ENCODE measurements around the gene WT1. TPM values are rescaled to one million over a fixed set of nuclear protein-coding genes. Genes with fewer than 3 reads are reported as not detected.

WT1 gene
- total and polyA plus RNA-seq, 4 donors: 0.05 to 0.06 TPM; not detected in 2

DNA sequence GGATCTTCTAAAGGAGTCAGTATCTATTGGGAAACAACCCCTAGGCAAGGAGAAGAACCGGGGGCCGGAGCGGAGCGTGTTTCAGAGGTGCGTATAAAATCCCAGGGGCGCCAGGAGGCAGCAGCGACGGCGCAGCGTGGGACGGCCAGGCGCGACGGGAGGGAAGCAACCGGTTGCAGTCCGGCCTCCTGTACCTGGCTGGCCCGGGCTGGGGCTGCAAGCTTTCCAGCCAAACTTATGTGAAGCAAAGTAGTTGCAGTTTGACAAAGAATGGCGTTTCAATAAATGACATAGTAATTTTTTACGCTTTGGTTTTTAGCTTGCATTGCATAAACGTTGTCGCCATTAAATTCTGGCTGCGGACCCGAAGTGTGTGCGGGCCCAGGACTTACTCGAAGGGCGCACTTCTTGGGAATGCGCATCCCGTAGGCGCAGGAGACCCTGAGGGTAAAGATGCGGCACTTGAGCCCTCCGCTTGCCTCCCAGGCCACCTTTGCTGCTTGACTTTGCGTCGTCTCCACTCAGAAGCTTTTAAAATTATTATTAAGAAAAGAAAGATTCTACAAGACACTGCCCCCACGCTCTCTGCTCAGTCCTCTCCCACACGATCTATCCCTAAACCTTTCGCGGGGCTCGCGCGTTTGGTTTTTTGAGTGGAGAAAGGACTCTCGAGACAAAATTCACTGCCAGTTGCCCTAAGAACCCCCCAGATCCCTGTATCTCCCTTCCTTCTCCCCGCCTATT is 1.6 kb upstream of the WT1 start (continued):
- TF ChIP-seq, protein P1, sequence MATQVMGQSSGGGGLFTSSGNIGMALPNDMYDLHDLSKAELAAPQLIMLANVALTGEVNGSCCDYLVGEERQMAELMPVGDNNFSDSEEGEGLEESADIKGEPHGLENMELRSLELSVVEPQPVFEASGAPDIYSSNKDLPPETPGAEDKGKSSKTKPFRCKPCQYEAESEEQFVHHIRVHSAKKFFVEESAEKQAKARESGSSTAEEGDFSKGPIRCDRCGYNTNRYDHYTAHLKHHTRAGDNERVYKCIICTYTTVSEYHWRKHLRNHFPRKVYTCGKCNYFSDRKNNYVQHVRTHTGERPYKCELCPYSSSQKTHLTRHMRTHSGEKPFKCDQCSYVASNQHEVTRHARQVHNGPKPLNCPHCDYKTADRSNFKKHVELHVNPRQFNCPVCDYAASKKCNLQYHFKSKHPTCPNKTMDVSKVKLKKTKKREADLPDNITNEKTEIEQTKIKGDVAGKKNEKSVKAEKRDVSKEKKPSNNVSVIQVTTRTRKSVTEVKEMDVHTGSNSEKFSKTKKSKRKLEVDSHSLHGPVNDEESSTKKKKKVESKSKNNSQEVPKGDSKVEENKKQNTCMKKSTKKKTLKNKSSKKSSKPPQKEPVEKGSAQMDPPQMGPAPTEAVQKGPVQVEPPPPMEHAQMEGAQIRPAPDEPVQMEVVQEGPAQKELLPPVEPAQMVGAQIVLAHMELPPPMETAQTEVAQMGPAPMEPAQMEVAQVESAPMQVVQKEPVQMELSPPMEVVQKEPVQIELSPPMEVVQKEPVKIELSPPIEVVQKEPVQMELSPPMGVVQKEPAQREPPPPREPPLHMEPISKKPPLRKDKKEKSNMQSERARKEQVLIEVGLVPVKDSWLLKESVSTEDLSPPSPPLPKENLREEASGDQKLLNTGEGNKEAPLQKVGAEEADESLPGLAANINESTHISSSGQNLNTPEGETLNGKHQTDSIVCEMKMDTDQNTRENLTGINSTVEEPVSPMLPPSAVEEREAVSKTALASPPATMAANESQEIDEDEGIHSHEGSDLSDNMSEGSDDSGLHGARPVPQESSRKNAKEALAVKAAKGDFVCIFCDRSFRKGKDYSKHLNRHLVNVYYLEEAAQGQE (IDR thresholded peaks at IDR 0.05): no peak
- TF ChIP-seq GABPA (IDR thresholded peaks at IDR 0.05 in 1 of 2, conservative IDR thresholded peaks at IDR 0.05 in 1 of 2) (no peak), FOXA2 (IDR thresholded peaks at IDR 0.05) (no peak), JUND (IDR thresholded peaks at IDR 0.05) (no peak), MAX (IDR thresholded peaks at IDR 0.05) (no peak)

GRCh38 chr11:32435942-32436750 is 807 bp upstream of the WT1 start:
- Histone ChIP-seq H3K36me3 (ENCODE audit: control insufficient read depth in 4 of 4, insufficient read depth in 3 of 4, low read depth in 1 of 4, low read length in 3 of 4) (no peaks in the 10 kb centered on the region), H3K4me3 (ENCODE audit: low read depth in 1 of 3, low read length in 3 of 3) (peak overlapping the region in 2 of 3 donors; percentile 38 to 45), H3K4me1 (ENCODE audit: control insufficient read depth in 4 of 4, insufficient read depth in 4 of 4, low read length in 3 of 4) (peaks cover 17 to 53% (median 30%) of the 10 kb centered on the region in 4 donors), H3K27me3 (ENCODE audit: control insufficient read depth in 4 of 4, insufficient read depth in 4 of 4, low read length in 3 of 4) (peaks cover 0 to 46% (median 26%) of the 10 kb centered on the region in 4 donors), H3K27ac (ENCODE audit: low read depth in 1 of 2, low read length in 2 of 2) (no peak overlapping the region), H3K9me3 (ENCODE audit: control insufficient read depth in 4 of 4, low read length in 3 of 4) (no peaks in the 10 kb centered on the region), H3K9ac (ENCODE audit: low read depth in 1 of 2, low read length in 2 of 2) (no peak overlapping the region)
- whole genome bisulfite sequencing: 4% methylated on average over 42 of the region's 42 CpGs
- DNase-seq (ENCODE audit: low spot score): no peak
- TF ChIP-seq, protein P2, sequence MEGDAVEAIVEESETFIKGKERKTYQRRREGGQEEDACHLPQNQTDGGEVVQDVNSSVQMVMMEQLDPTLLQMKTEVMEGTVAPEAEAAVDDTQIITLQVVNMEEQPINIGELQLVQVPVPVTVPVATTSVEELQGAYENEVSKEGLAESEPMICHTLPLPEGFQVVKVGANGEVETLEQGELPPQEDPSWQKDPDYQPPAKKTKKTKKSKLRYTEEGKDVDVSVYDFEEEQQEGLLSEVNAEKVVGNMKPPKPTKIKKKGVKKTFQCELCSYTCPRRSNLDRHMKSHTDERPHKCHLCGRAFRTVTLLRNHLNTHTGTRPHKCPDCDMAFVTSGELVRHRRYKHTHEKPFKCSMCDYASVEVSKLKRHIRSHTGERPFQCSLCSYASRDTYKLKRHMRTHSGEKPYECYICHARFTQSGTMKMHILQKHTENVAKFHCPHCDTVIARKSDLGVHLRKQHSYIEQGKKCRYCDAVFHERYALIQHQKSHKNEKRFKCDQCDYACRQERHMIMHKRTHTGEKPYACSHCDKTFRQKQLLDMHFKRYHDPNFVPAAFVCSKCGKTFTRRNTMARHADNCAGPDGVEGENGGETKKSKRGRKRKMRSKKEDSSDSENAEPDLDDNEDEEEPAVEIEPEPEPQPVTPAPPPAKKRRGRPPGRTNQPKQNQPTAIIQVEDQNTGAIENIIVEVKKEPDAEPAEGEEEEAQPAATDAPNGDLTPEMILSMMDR (IDR thresholded peaks at IDR 0.05; ENCODE audit: low read depth, low read length, missing input control): no peak
- no peak for TF ChIP-seq YY1 (IDR thresholded peaks at IDR 0.05)
- no peak for TF ChIP-seq SP1 (IDR thresholded peaks at IDR 0.05)
- TF ChIP-seq HNF4G (IDR thresholded peaks at IDR 0.05): no peak
- no peak for TF ChIP-seq FOXA2 (IDR thresholded peaks at IDR 0.05)
- no peak for TF ChIP-seq JUND (IDR thresholded peaks at IDR 0.05)
- no peak for TF ChIP-seq NR2F2 (IDR thresholded peaks at IDR 0.05)
- TF ChIP-seq RXRA (IDR thresholded peaks at IDR 0.05): no peak

- Histone ChIP-seq H3K4me3 (ENCODE audit: low read depth in 1 of 3, low read length in 3 of 3) (peak overlapping the region in 1 of 3 donors; percentile 45), H3K27me3 (ENCODE audit: control insufficient read depth in 4 of 4, insufficient read depth in 4 of 4, low read length in 3 of 4) (peaks cover 2 to 46% (median 29%) of the 10 kb centered on the region in 4 donors), H3K9ac (ENCODE audit: low read depth in 1 of 2, low read length in 2 of 2) (no peak overlapping the region), H3K9me3 (ENCODE audit: control insufficient read depth in 4 of 4, low read length in 3 of 4) (no peaks in the 10 kb centered on the region), H3K36me3 (ENCODE audit: control insufficient read depth in 4 of 4, insufficient read depth in 3 of 4, low read depth in 1 of 4, low read length in 3 of 4) (no peaks in the 10 kb centered on the region), H3K27ac (ENCODE audit: low read depth in 1 of 2, low read length in 2 of 2) (no peak overlapping the region), H3K4me1 (ENCODE audit: control insufficient read depth in 4 of 4, insufficient read depth in 4 of 4, low read length in 3 of 4) (peaks cover 17 to 60% (median 34%) of the 10 kb centered on the region in 4 donors)
- no peak for DNase-seq (ENCODE audit: low spot score)
- TF ChIP-seq TAF1 (conservative IDR thresholded peaks at IDR 0.05) (no peak), GABPA (IDR thresholded peaks at IDR 0.05 in 1 of 2, conservative IDR thresholded peaks at IDR 0.05 in 1 of 2) (no peak)
- 2% methylated on average over 33 of the region's 33 CpGs for WGBS
Observed at GRCh38 chr11:32435152-32435480, 223 bp downstream of the WT1 start.

Measured in liver (tissue), 9 donors.